WTC11 (cell line): ENCODE measurements around the gene COPZ1. TPM values are rescaled to one million over a fixed set of nuclear protein-coding genes. Genes with fewer than 3 reads are reported as not detected.

Experiments used
- ATAC-seq: fragments of 200-7000 bp; cut with Tn5 transposase; 2 replicates; pipeline ENCODE4 v1.10.0; 2021; ENCODE audit warnings: mild to moderate bottlenecking, moderate library complexity
- CTCF ChIA-PET: fragments of 300-600 bp; sonication (Branson Sonifier 250); formaldehyde crosslinking; loops from one replicate; lab custom pipeline; 2021; ENCODE audit warnings: antibody characterized with exemption; lab: Charles Lee
- POLR2A ChIA-PET: fragments of 350-600 bp; sonication (Branson Sonifier 250); formaldehyde crosslinking; loops from one replicate; lab custom pipeline; 2021; ENCODE audit warnings: antibody characterized with exemption; lab: Charles Lee
- DNase-seq: peaks from one replicate; pipeline ENCODE4 v3.0.0; 2021; ENCODE audit warnings: low spot score
- H3K27ac Mint-ChIP-seq: 2 replicates; pipeline ENCODE4 v1.8.0; 2021; ENCODE audit warnings: mixed read lengths
- H3K27me3 Mint-ChIP-seq: 2 replicates; pipeline ENCODE4 v1.8.0; 2021; ENCODE audit warnings: low read depth, mild to moderate bottlenecking, moderate library complexity, mixed read lengths
- H3K36me3 Mint-ChIP-seq: 2 replicates; pipeline ENCODE4 v1.8.0; 2021; ENCODE audit warnings: mixed read lengths
- H3K4me1 Mint-ChIP-seq: 2 replicates; pipeline ENCODE4 v1.8.0; 2022; ENCODE audit warnings: mixed read lengths
- H3K4me3 Mint-ChIP-seq: 2 replicates; pipeline ENCODE4 v1.8.0; 2021; ENCODE audit warnings: mild to moderate bottlenecking, moderate library complexity, mixed read lengths
- H3K9me3 Mint-ChIP-seq: 2 replicates; pipeline ENCODE4 v1.8.0; 2021; ENCODE audit warnings: mixed read lengths
- ARID4B ChIP-seq: sonication (generic); formaldehyde crosslinking; IDR thresholded peaks from 2 replicates; pipeline ENCODE4 v1.8.0; 2023; ENCODE audit warnings: missing genetic modification reagents, mild to moderate bottlenecking, borderline replicate concordance
- CTCF ChIP-seq: fragments of 200-600 bp; IDR thresholded peaks from 2 replicates; pipeline ENCODE4 v1.8.0; 2022; ENCODE audit warnings: antibody characterized with exemption
- E2F1 ChIP-seq: sonication (generic); formaldehyde crosslinking; IDR thresholded peaks from 2 replicates; pipeline ENCODE4 v1.8.0; 2022; ENCODE audit warnings: mild to moderate bottlenecking, missing genetic modification reagents
- FOXP1 ChIP-seq: sonication (generic); formaldehyde crosslinking; IDR thresholded peaks from 2 replicates; pipeline ENCODE4 v1.8.0; 2022; ENCODE audit warnings: missing genetic modification reagents, mild to moderate bottlenecking, moderate library complexity, borderline replicate concordance
- FOXP4 ChIP-seq: sonication (generic); formaldehyde crosslinking; IDR thresholded peaks from 2 replicates; pipeline ENCODE4 v1.8.0; 2022; ENCODE audit warnings: mild to moderate bottlenecking, missing genetic modification reagents
- MYBL2 ChIP-seq: sonication (generic); formaldehyde crosslinking; IDR thresholded peaks from 2 replicates; pipeline ENCODE4 v1.8.1; 2023; ENCODE audit warnings: mild to moderate bottlenecking, moderate library complexity, missing genetic modification reagents
- NFE2L1 ChIP-seq: sonication (generic); formaldehyde crosslinking; IDR thresholded peaks from 2 replicates; pipeline ENCODE4 v1.8.1; 2023; ENCODE audit warnings: missing genetic modification reagents
- NR2C2 ChIP-seq: sonication (generic); formaldehyde crosslinking; IDR thresholded peaks from 2 replicates; pipeline ENCODE4 v1.8.0; 2022; ENCODE audit warnings: mild to moderate bottlenecking, missing genetic modification reagents
- OVOL2 ChIP-seq: fragments of 250-450 bp; sonication (Bioruptor Pico); IDR thresholded peaks from 2 replicates; pipeline ENCODE4 v1.9.0; 2021; ENCODE audit warnings: mild to moderate bottlenecking, borderline replicate concordance
- SP1 ChIP-seq: sonication (generic); formaldehyde crosslinking; conservative IDR thresholded peaks from 2 replicates; pipeline ENCODE4 v1.8.1; 2022; ENCODE audit warnings: missing genetic modification reagents
- ZNF138 ChIP-seq: sonication (generic); formaldehyde crosslinking; conservative IDR thresholded peaks from 2 replicates; pipeline ENCODE4 v1.8.1; 2022; ENCODE audit warnings: mild to moderate bottlenecking, moderate library complexity, missing genetic modification reagents
- ZNF317 ChIP-seq: sonication (generic); formaldehyde crosslinking; IDR thresholded peaks from 2 replicates; pipeline ENCODE4 v1.8.1; 2023; ENCODE audit warnings: low read depth, mild to moderate bottlenecking, moderate library complexity, missing genetic modification reagents, borderline replicate concordance
- ZNF416 ChIP-seq: fragments of 250-450 bp; sonication (Bioruptor Pico); IDR thresholded peaks from 2 replicates; pipeline ENCODE4 v1.9.0; 2021; ENCODE audit warnings: mild to moderate bottlenecking, inconsistent platforms
- ZNF423 ChIP-seq: fragments of 250-450 bp; sonication (Bioruptor Pico); IDR thresholded peaks from 2 replicates; pipeline ENCODE4 v2.1.2; 2022; ENCODE audit warnings: mild to moderate bottlenecking, moderate library complexity
- ZNF532 ChIP-seq: fragments of 250-450 bp; sonication (Bioruptor Pico); IDR thresholded peaks from 2 replicates; pipeline ENCODE4 v1.9.0; 2021; ENCODE audit warnings: mild to moderate bottlenecking, borderline replicate concordance
- total RNA-seq: library from RNA; stranded (reverse); gene quantifications from 3 replicates; pipeline ENCODE4 v1.2.3, GENCODE V29; 2021

Gene COPZ1
- total RNA-seq, 1 experiment from 2014 or later, result 98.2 TPM

- no peak for TF ChIP-seq FOXP4 (CRISPR knock-in tag)
These were observed 32.0 kb upstream of the COPZ1 start (continued) for GRCh38 chr12:54292931-54293241.

- POLR2A ChIA-PET, result interaction anchor here (0.6 to 1.3 kb wide), 2 partner anchors 59 to 65 kb away, joined by 4 to 6 read pairs; no protein-coding TSS in a partner anchor
- TF ChIP-seq ZNF532 (CRISPR knock-in tag) (no peak), ZNF317 (no peak), ZNF138 (CRISPR knock-in tag) (no peak), E2F1 (no peak), NR2C2 (CRISPR knock-in tag) (peak; percentile 50; the same call in 1 of the 2 replicates), SP1 (0 out of 2 replicates have a peak, but pooled peaks have one; percentile 22), ZNF416 (CRISPR knock-in tag) (no peak), CTCF (peak; percentile 77), FOXP1 (no peak), ZNF423 (CRISPR knock-in tag) (peak; percentile 14; the same call in 1 of the 2 replicates)
- H3K36me3 Mint-ChIP-seq, result no peaks in the 10 kb centered on the region
- DNase-seq (peak; percentile 88), ATAC-seq (peak; percentile 76)
- H3K9me3 Mint-ChIP-seq, result no peaks in the 10 kb centered on the region
- H3K27me3 Mint-ChIP-seq, result peaks cover 4% of the 10 kb centered on the region
- peaks cover 4% of the 10 kb centered on the region for H3K4me1 Mint-ChIP-seq
- H3K4me3 Mint-ChIP-seq, result no peak overlapping the region
- CTCF ChIA-PET, result interaction anchor here (0.7 to 9.8 kb wide), 11 partner anchors 15 to 105 kb away, joined by 3 to 130 read pairs (median 6); partner anchors contain the start of genes CBX5 and COPZ1
- H3K27ac Mint-ChIP-seq, result no peak overlapping the region
These were observed 30.6 kb upstream of the COPZ1 start for GRCh38 chr12:54294152-54294952.

GRCh38 chr12:54294953-54295566, 29.9 kb upstream of the COPZ1 start:
- H3K4me3 Mint-ChIP-seq, result no peak overlapping the region
- H3K4me1 Mint-ChIP-seq, result peaks cover 11% of the 10 kb centered on the region
- no peaks in the 10 kb centered on the region for H3K36me3 Mint-ChIP-seq
- no peak overlapping the region for H3K27ac Mint-ChIP-seq
- DNase-seq (no peak), ATAC-seq (no peak)
- no peaks in the 10 kb centered on the region for H3K9me3 Mint-ChIP-seq
- H3K27me3 Mint-ChIP-seq, result peaks cover 11% of the 10 kb centered on the region
- ChIA-PET POLR2A (interaction anchor here (0.6 to 1.3 kb wide), 2 partner anchors 58 to 65 kb away, joined by 4 to 6 read pairs; no protein-coding TSS in a partner anchor), CTCF (interaction anchor here (0.8 to 9.8 kb wide), 6 partner anchors 29 to 104 kb away, joined by 4 to 130 read pairs (median 12); partner anchors contain the start of gene COPZ1)
- TF ChIP-seq OVOL2, result no peak
- no peak for TF ChIP-seq ARID4B
- TF ChIP-seq NR2C2 (CRISPR knock-in tag), result no peak
- no peak for TF ChIP-seq NFE2L1 (CRISPR knock-in tag)
- no peak for TF ChIP-seq MYBL2 (CRISPR knock-in tag)
